Measurements from ENCODE around the gene TNFRSF11A.

- TF ChIP-seq CTCF (IDR thresholded peaks at IDR 0.05; ENCODE audit: insufficient read depth, low read depth, low read length) (no peak), EZH2 (IDR thresholded peaks at IDR 0.05; ENCODE audit: insufficient read depth, low read length) (no peak)
Measured at GRCh38 chr18:62420513-62421209, 95.6 kb downstream of the TNFRSF11A start.

Data from astrocyte (in vitro differentiated cells and primary cell).